ENCODE results near the gene WDR27. TPM values are rescaled to one million over a fixed set of nuclear protein-coding genes. Genes with fewer than 3 reads are reported as not detected.
A peak's percentile ranks its signal among the peaks of the same experiment; 100 is the strongest.

The WDR27 gene
- total RNA-seq, 1 experiment from 2014 or later, result 77.9 TPM

DNA sequence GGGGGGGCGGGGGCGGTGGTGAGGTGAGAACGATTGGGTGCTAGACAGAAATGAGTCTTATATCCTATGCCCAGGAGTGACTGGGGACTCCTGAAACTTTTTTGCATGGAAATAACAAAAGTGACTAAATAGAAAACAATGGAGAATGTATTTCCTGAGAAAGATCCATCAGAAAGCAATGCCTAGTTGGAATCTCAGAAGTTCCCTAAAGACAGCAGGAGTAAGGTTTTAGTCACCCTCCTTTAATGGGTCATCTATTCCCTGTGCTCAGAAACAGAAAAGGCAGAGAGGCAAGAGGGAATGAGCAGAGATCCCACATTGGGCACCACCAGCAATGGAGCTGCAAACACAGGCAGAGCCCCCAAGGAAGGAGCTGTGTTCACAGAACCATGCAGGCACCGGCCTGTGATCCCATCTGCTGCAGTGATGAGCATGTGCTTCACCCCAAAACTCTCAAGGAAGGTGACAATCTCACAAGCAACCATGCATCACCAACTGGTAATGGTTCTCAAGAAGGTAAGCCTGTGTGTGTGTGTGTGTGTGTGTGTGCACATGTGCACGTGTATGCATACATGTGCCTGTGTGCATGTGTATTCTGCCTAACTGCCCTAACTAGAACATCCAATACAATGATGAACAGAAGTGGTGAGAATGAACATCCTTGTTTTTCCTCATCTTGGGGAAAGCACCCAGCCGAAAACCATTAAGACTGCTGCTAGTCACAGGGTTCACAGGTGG lies 168.4 kb downstream of the WDR27 start:
- TF ChIP-seq, protein P1, sequence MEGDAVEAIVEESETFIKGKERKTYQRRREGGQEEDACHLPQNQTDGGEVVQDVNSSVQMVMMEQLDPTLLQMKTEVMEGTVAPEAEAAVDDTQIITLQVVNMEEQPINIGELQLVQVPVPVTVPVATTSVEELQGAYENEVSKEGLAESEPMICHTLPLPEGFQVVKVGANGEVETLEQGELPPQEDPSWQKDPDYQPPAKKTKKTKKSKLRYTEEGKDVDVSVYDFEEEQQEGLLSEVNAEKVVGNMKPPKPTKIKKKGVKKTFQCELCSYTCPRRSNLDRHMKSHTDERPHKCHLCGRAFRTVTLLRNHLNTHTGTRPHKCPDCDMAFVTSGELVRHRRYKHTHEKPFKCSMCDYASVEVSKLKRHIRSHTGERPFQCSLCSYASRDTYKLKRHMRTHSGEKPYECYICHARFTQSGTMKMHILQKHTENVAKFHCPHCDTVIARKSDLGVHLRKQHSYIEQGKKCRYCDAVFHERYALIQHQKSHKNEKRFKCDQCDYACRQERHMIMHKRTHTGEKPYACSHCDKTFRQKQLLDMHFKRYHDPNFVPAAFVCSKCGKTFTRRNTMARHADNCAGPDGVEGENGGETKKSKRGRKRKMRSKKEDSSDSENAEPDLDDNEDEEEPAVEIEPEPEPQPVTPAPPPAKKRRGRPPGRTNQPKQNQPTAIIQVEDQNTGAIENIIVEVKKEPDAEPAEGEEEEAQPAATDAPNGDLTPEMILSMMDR (IDR thresholded peaks at IDR 0.05; ENCODE audit: unreplicated experiment), result no peak
- no TSS peak for BruUV-seq (replicated peaks)
- H3K36me3 Mint-ChIP-seq (ENCODE audit: insufficient read depth, unreplicated experiment), result no peaks in the 10 kb centered on the region
- peaks cover 27% of the 10 kb centered on the region for H3K4me1 Mint-ChIP-seq (ENCODE audit: low read depth, unreplicated experiment)
- no peak for DNase-seq
- intact Hi-C loops (cut with micrococcal nuclease; ENCODE audit: unreplicated experiment), result no loop called here
- no peak overlapping the region for H3K27ac Mint-ChIP-seq (ENCODE audit: unreplicated experiment)
- peaks cover 2% of the 10 kb centered on the region for H3K9me3 Mint-ChIP-seq (ENCODE audit: low read depth, unreplicated experiment)
- H3K4me3 Mint-ChIP-seq (ENCODE audit: low read depth, unreplicated experiment), result no peak overlapping the region
- CTCF ChIA-PET, result no interaction called here
- no peaks in the 10 kb centered on the region for H3K27me3 Mint-ChIP-seq (ENCODE audit: unreplicated experiment)

DNA sequence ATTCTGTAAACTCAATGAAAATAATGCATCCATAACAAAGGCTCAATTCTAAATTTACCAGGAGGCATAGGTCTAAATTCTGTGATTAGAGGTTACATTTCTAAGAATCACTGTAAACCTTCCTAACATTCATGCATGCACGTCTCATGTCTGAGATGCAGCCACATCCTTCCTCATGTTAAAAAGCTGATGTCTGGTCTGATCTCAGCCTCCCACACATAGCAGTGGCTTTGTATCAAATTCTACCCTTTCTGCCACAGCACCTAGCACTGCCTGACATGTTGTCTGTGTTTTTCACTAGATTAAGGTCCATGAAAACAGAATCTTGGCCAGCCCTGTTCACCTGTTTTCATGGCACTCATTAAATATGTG lies 171.1 kb downstream of the WDR27 start:
- no peak overlapping the region for H3K27ac Mint-ChIP-seq (ENCODE audit: unreplicated experiment)
- H3K4me1 Mint-ChIP-seq (ENCODE audit: low read depth, unreplicated experiment), result peaks cover 15% of the 10 kb centered on the region
- H3K27me3 Mint-ChIP-seq (ENCODE audit: unreplicated experiment), result no peaks in the 10 kb centered on the region
- BruUV-seq (replicated peaks), result no TSS peak
- H3K4me3 Mint-ChIP-seq (ENCODE audit: low read depth, unreplicated experiment), result peak overlapping the region; percentile 27
- H3K36me3 Mint-ChIP-seq (ENCODE audit: insufficient read depth, unreplicated experiment), result no peaks in the 10 kb centered on the region
- TF ChIP-seq, protein P1 (IDR thresholded peaks at IDR 0.05; ENCODE audit: unreplicated experiment), result no peak
- no peak for DNase-seq
- CTCF ChIA-PET, result no interaction called here
- intact Hi-C loops (cut with micrococcal nuclease; ENCODE audit: unreplicated experiment), result no loop called here
- peaks cover 4% of the 10 kb centered on the region for H3K9me3 Mint-ChIP-seq (ENCODE audit: low read depth, unreplicated experiment)

DNA sequence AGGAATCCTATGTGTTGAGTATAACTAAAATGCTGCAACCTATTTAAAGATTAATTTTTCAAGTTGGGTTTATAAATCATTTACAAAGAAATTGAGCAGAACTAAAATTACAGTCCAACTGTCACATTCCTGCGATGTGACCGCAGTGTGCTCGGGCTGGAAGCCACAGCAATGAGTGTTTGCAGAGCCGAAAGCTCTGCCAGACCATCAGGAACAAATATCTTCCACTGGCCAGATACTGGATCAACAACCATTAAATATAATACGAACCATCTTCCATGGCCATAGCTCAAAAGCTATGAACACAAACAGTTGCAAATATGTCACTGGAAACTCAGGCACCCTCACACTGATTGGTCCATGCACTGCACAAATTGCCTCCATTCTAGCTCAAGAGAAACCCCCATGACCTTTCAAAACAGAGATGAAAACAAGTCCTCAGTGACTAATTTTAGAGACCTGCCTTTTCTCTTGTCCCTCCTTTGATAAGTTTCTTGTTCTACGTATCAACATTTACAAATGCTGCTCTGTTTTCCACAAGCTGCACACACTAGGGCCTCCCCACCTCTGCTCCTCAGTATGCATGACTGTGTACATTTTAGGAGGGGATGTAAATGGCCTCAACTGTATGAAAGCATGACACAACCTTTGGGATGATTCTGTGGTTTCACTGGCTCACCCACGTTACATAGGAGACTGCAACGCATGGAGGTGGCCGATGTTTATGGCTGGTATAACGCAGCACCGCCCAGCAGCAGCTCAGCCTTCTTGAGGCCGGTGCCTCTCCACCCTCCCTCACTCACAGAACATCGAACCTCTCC lies 171.7 kb downstream of the WDR27 start:
- H3K9me3 Mint-ChIP-seq (ENCODE audit: low read depth, unreplicated experiment), result peaks cover 5% of the 10 kb centered on the region
- no TSS peak for BruUV-seq (replicated peaks)
- H3K27ac Mint-ChIP-seq (ENCODE audit: unreplicated experiment), result no peak overlapping the region
- intact Hi-C loops (cut with micrococcal nuclease; ENCODE audit: unreplicated experiment), result no loop called here
- peaks cover 15% of the 10 kb centered on the region for H3K4me1 Mint-ChIP-seq (ENCODE audit: low read depth, unreplicated experiment)
- CTCF ChIA-PET, result no interaction called here
- DNase-seq, result peak; percentile 46
- H3K27me3 Mint-ChIP-seq (ENCODE audit: unreplicated experiment), result no peaks in the 10 kb centered on the region
- H3K4me3 Mint-ChIP-seq (ENCODE audit: low read depth, unreplicated experiment), result peak overlapping the region; percentile 27
- TF ChIP-seq, protein P1 (IDR thresholded peaks at IDR 0.05; ENCODE audit: unreplicated experiment), result no peak
- no peaks in the 10 kb centered on the region for H3K36me3 Mint-ChIP-seq (ENCODE audit: insufficient read depth, unreplicated experiment)

DNA sequence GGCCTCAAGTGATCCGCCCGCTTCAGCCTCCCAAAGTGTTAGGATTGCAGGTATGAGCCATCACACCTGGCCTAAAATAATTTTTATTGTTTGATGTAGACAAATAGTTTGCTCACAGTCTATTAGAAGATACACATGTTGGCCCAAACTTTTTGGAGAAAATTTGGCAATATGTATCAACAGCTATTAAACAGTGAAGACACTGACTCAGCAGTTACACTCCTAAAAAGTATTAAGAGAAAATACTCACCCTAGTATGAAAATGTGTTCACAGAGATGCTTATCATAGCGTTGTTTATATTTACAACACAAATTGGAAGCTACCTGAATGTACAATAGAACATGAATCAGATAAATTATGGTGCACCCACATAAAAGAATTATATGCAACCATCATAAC lies 173.1 kb downstream of the WDR27 start:
- no TSS peak for BruUV-seq (replicated peaks)
- CTCF ChIA-PET, result no interaction called here
- no peak overlapping the region for H3K27ac Mint-ChIP-seq (ENCODE audit: unreplicated experiment)
- H3K4me3 Mint-ChIP-seq (ENCODE audit: low read depth, unreplicated experiment), result no peak overlapping the region
- TF ChIP-seq, protein P1 (IDR thresholded peaks at IDR 0.05; ENCODE audit: unreplicated experiment), result no peak
- H3K27me3 Mint-ChIP-seq (ENCODE audit: unreplicated experiment), result no peaks in the 10 kb centered on the region
- H3K9me3 Mint-ChIP-seq (ENCODE audit: low read depth, unreplicated experiment), result peaks cover 5% of the 10 kb centered on the region
- H3K36me3 Mint-ChIP-seq (ENCODE audit: insufficient read depth, unreplicated experiment), result no peaks in the 10 kb centered on the region
- peaks cover 15% of the 10 kb centered on the region for H3K4me1 Mint-ChIP-seq (ENCODE audit: low read depth, unreplicated experiment)
- intact Hi-C loops (cut with micrococcal nuclease; ENCODE audit: unreplicated experiment), result no loop called here
- no peak for DNase-seq

All from Calu3 (cell line).